WTC11 (cell line): ENCODE results near the gene SCGB1C1. TPM values are rescaled to one million over a fixed set of nuclear protein-coding genes. Genes with fewer than 3 reads are reported as not detected.

Source experiments
- ATAC-seq: fragments of 200-7000 bp; cut with Tn5 transposase; 2 replicates; pipeline ENCODE4 v1.10.0; 2021; ENCODE audit warnings: mild to moderate bottlenecking, moderate library complexity
- CTCF ChIA-PET: fragments of 300-600 bp; sonication (Branson Sonifier 250); formaldehyde crosslinking; loops from one replicate; lab custom pipeline; 2021; ENCODE audit warnings: antibody characterized with exemption; lab: Charles Lee
- POLR2A ChIA-PET: fragments of 350-600 bp; sonication (Branson Sonifier 250); formaldehyde crosslinking; loops from one replicate; lab custom pipeline; 2021; ENCODE audit warnings: antibody characterized with exemption; lab: Charles Lee
- DNase-seq: peaks from one replicate; pipeline ENCODE4 v3.0.0; 2021; ENCODE audit warnings: low spot score
- H3K27ac Mint-ChIP-seq: 2 replicates; pipeline ENCODE4 v1.8.0; 2021; ENCODE audit warnings: mixed read lengths
- H3K27me3 Mint-ChIP-seq: 2 replicates; pipeline ENCODE4 v1.8.0; 2021; ENCODE audit warnings: low read depth, mild to moderate bottlenecking, moderate library complexity, mixed read lengths
- H3K36me3 Mint-ChIP-seq: 2 replicates; pipeline ENCODE4 v1.8.0; 2021; ENCODE audit warnings: mixed read lengths
- H3K4me1 Mint-ChIP-seq: 2 replicates; pipeline ENCODE4 v1.8.0; 2022; ENCODE audit warnings: mixed read lengths
- H3K4me3 Mint-ChIP-seq: 2 replicates; pipeline ENCODE4 v1.8.0; 2021; ENCODE audit warnings: mild to moderate bottlenecking, moderate library complexity, mixed read lengths
- H3K9me3 Mint-ChIP-seq: 2 replicates; pipeline ENCODE4 v1.8.0; 2021; ENCODE audit warnings: mixed read lengths
- CREM ChIP-seq: sonication (generic); formaldehyde crosslinking; IDR thresholded peaks from 2 replicates; pipeline ENCODE4 v1.8.1; 2022; ENCODE audit warnings: mild to moderate bottlenecking, missing genetic modification reagents, moderate library complexity
- FOXK1 ChIP-seq: sonication (generic); formaldehyde crosslinking; IDR thresholded peaks from 2 replicates; pipeline ENCODE4 v1.8.0; 2022; ENCODE audit warnings: mild to moderate bottlenecking, moderate library complexity, missing genetic modification reagents
- GABPB1 ChIP-seq: sonication (generic); formaldehyde crosslinking; IDR thresholded peaks from 2 replicates; pipeline ENCODE4 v1.8.1; 2023; ENCODE audit warnings: mild to moderate bottlenecking, missing genetic modification reagents
- JUN ChIP-seq: sonication (generic); formaldehyde crosslinking; IDR thresholded peaks from 2 replicates; pipeline ENCODE4 v1.8.0; 2023; ENCODE audit warnings: mild to moderate bottlenecking, missing genetic modification reagents
- KAT7 ChIP-seq: sonication (generic); formaldehyde crosslinking; IDR thresholded peaks from 2 replicates; pipeline ENCODE4 v1.8.1; 2023; ENCODE audit warnings: missing genetic modification reagents, mild to moderate bottlenecking, borderline replicate concordance
- RORB ChIP-seq: fragments of 250-450 bp; sonication (Bioruptor Pico); IDR thresholded peaks from 2 replicates; pipeline ENCODE4 v1.9.0; 2021; ENCODE audit warnings: mild to moderate bottlenecking
- SMAD3 ChIP-seq: sonication (generic); formaldehyde crosslinking; IDR thresholded peaks from 2 replicates; pipeline ENCODE4 v1.8.0; 2022; ENCODE audit warnings: missing genetic modification reagents, mild to moderate bottlenecking, borderline replicate concordance
- SMAD4 ChIP-seq: sonication (generic); formaldehyde crosslinking; IDR thresholded peaks from 2 replicates; pipeline ENCODE4 v1.8.0; 2022; ENCODE audit warnings: mild to moderate bottlenecking, missing genetic modification reagents
- total RNA-seq: library from RNA; stranded (reverse); gene quantifications from 3 replicates; pipeline ENCODE4 v1.2.3, GENCODE V29; 2021
- TF ChIP-seq, protein P1 (sequence below): sonication (generic); formaldehyde crosslinking; IDR thresholded peaks from 2 replicates; pipeline ENCODE4 v1.8.1; 2023; ENCODE audit warnings: mild to moderate bottlenecking, missing genetic modification reagents, borderline replicate concordance
- TF ChIP-seq, protein P2 (sequence below): sonication (generic); formaldehyde crosslinking; IDR thresholded peaks from 2 replicates; pipeline ENCODE4 v1.8.0; 2022; ENCODE audit warnings: mild to moderate bottlenecking, missing genetic modification reagents
- TF ChIP-seq, protein P3 (sequence below): fragments of 250-450 bp; sonication (Bioruptor Pico); IDR thresholded peaks from 2 replicates; pipeline ENCODE4 v1.9.0; 2021; ENCODE audit warnings: moderate library complexity, mild to moderate bottlenecking, inconsistent platforms, borderline replicate concordance
- TF ChIP-seq, protein P4 (sequence below): sonication (generic); formaldehyde crosslinking; IDR thresholded peaks from 2 replicates; pipeline ENCODE4 v1.8.0; 2023; ENCODE audit warnings: mild to moderate bottlenecking, missing genetic modification reagents
- TF ChIP-seq, protein P5 (sequence below): fragments of 250-450 bp; sonication (Bioruptor Pico); conservative IDR thresholded peaks from 2 replicates; pipeline ENCODE4 v1.9.0; 2021; ENCODE audit warnings: mild to moderate bottlenecking
- TF ChIP-seq, protein P6 (sequence below): sonication (generic); formaldehyde crosslinking; IDR thresholded peaks from 2 replicates; pipeline ENCODE4 v1.8.1; 2022; ENCODE audit warnings: mild to moderate bottlenecking, moderate library complexity, missing genetic modification reagents
- TF ChIP-seq, protein P7 (sequence below): sonication (generic); formaldehyde crosslinking; IDR thresholded peaks from 2 replicates; pipeline ENCODE4 v1.8.0; 2023; ENCODE audit warnings: missing genetic modification reagents

Gene SCGB1C1
- total RNA-seq, 1 experiment from 2014 or later = not detected

DNA sequence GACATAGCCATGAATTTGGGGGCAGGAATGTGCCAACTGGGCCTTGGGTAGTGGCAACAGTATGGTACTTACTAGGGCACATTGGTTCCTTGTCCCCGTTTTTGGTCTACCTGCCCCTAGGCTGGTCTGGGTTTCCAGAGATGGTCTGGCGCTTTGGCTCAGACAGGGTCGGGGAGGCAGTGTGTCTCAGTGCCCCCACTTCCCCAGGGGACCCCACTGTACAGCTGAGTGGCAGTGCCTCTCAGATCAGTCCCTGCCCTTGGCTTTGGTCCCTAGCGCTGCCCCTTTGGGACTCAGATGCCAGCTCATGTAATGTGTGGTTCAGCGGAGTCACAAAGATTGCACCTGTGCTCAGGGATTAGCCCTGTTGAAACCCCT lies 17.9 kb downstream of the SCGB1C1 start:
- no peak for TF ChIP-seq SMAD3
- TF ChIP-seq GABPB1 (CRISPR knock-in tag) = no peak
- TF ChIP-seq, protein P1, sequence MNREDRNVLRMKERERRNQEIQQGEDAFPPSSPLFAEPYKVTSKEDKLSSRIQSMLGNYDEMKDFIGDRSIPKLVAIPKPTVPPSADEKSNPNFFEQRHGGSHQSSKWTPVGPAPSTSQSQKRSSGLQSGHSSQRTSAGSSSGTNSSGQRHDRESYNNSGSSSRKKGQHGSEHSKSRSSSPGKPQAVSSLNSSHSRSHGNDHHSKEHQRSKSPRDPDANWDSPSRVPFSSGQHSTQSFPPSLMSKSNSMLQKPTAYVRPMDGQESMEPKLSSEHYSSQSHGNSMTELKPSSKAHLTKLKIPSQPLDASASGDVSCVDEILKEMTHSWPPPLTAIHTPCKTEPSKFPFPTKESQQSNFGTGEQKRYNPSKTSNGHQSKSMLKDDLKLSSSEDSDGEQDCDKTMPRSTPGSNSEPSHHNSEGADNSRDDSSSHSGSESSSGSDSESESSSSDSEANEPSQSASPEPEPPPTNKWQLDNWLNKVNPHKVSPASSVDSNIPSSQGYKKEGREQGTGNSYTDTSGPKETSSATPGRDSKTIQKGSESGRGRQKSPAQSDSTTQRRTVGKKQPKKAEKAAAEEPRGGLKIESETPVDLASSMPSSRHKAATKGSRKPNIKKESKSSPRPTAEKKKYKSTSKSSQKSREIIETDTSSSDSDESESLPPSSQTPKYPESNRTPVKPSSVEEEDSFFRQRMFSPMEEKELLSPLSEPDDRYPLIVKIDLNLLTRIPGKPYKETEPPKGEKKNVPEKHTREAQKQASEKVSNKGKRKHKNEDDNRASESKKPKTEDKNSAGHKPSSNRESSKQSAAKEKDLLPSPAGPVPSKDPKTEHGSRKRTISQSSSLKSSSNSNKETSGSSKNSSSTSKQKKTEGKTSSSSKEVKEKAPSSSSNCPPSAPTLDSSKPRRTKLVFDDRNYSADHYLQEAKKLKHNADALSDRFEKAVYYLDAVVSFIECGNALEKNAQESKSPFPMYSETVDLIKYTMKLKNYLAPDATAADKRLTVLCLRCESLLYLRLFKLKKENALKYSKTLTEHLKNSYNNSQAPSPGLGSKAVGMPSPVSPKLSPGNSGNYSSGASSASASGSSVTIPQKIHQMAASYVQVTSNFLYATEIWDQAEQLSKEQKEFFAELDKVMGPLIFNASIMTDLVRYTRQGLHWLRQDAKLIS (CRISPR knock-in tag) = no peak
- TF ChIP-seq KAT7 = no peak
- no peak for TF ChIP-seq RORB (CRISPR knock-in tag)
- TF ChIP-seq, protein P2, sequence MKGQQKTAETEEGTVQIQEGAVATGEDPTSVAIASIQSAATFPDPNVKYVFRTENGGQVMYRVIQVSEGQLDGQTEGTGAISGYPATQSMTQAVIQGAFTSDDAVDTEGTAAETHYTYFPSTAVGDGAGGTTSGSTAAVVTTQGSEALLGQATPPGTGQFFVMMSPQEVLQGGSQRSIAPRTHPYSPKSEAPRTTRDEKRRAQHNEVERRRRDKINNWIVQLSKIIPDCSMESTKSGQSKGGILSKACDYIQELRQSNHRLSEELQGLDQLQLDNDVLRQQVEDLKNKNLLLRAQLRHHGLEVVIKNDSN (CRISPR knock-in tag) = no peak
- no peak for TF ChIP-seq JUN (CRISPR knock-in tag)
- TF ChIP-seq, protein P3, sequence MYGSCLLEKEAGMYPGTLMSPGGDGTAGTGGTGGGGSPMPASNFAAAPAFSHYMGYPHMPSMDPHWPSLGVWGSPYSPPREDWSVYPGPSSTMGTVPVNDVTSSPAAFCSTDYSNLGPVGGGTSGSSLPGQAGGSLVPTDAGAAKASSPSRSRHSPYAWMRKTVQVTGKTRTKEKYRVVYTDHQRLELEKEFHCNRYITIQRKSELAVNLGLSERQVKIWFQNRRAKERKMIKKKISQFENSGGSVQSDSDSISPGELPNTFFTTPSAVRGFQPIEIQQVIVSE (CRISPR knock-in tag) = no peak
- TF ChIP-seq, protein P4, sequence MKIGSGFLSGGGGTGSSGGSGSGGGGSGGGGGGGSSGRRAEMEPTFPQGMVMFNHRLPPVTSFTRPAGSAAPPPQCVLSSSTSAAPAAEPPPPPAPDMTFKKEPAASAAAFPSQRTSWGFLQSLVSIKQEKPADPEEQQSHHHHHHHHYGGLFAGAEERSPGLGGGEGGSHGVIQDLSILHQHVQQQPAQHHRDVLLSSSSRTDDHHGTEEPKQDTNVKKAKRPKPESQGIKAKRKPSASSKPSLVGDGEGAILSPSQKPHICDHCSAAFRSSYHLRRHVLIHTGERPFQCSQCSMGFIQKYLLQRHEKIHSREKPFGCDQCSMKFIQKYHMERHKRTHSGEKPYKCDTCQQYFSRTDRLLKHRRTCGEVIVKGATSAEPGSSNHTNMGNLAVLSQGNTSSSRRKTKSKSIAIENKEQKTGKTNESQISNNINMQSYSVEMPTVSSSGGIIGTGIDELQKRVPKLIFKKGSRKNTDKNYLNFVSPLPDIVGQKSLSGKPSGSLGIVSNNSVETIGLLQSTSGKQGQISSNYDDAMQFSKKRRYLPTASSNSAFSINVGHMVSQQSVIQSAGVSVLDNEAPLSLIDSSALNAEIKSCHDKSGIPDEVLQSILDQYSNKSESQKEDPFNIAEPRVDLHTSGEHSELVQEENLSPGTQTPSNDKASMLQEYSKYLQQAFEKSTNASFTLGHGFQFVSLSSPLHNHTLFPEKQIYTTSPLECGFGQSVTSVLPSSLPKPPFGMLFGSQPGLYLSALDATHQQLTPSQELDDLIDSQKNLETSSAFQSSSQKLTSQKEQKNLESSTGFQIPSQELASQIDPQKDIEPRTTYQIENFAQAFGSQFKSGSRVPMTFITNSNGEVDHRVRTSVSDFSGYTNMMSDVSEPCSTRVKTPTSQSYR (CRISPR knock-in tag) = no peak
- TF ChIP-seq SMAD4 (CRISPR knock-in tag) = no peak
- TF ChIP-seq CREM (CRISPR knock-in tag) = no peak
- TF ChIP-seq, protein P5, sequence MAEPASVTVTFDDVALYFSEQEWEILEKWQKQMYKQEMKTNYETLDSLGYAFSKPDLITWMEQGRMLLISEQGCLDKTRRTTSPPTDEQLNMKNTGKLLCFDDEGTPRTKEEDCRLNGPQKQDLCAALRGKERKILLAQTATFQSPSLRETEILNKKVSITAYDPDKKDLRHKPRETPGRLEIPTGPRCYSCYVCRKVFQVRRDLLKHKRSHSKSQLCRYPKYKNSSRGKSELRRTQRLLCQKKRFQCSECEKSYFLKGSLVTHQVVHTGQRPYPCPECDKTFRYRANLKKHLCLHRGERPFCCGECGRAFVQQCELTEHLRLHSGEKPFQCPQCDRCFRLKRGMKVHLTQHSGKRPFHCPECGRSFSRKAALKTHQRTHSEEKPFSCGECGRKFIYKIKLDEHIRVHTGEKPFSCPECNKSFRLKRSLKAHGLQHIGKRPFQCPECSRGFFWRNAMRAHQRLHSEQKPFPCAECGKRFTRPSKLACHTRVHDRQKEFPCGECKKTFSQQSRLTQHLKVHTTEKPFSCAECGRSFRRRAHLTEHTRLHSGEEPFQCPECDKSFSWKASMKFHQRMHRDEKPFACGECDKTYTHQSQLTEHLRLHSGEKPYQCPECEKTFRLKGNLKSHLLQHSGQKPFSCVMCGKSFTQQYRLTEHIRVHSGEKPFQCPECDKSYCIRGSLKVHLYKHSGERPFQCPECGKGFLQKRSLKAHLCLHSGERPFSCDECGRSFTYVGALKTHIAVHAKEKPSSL (CRISPR knock-in tag) = no peak
- TF ChIP-seq, protein P6, sequence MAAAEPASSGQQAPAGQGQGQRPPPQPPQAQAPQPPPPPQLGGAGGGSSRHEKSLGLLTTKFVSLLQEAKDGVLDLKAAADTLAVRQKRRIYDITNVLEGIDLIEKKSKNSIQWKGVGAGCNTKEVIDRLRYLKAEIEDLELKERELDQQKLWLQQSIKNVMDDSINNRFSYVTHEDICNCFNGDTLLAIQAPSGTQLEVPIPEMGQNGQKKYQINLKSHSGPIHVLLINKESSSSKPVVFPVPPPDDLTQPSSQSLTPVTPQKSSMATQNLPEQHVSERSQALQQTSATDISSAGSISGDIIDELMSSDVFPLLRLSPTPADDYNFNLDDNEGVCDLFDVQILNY (CRISPR knock-in tag) = no peak
- TF ChIP-seq, protein P7, sequence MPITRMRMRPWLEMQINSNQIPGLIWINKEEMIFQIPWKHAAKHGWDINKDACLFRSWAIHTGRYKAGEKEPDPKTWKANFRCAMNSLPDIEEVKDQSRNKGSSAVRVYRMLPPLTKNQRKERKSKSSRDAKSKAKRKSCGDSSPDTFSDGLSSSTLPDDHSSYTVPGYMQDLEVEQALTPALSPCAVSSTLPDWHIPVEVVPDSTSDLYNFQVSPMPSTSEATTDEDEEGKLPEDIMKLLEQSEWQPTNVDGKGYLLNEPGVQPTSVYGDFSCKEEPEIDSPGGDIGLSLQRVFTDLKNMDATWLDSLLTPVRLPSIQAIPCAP (CRISPR knock-in tag) = no peak
- no peak for TF ChIP-seq FOXK1 (CRISPR knock-in tag)

More for the DNA sequence above, 17.9 kb downstream of the SCGB1C1 start:
- Mint-ChIP-seq H3K27ac (no peak overlapping the region), H3K9me3 (no peaks in the 10 kb centered on the region), H3K4me3 (no peak overlapping the region), H3K4me1 (peaks cover 8% of the 10 kb centered on the region; the same call in 1 of the 2 replicates), H3K36me3 (peaks cover 41% of the 10 kb centered on the region), H3K27me3 (no peaks in the 10 kb centered on the region)
- no peak for DNase-seq
- POLR2A ChIA-PET = no interaction called here
- CTCF ChIA-PET = no interaction called here
- no peak for ATAC-seq
